NCI-H1694 (cell line): Measurements from ENCODE around the gene FOXN3.
"Not testable (repeated sequence)": the region's sequence is repeated elsewhere in the genome, so short reads cannot be mapped to it uniquely, and the experiment has no call there.

ENCODE experiments used
- DNase-seq: peaks from one replicate; lab custom pipeline; 2025; lab: John Stamatoyannopoulos, UW

FOXN3 gene

DNA sequence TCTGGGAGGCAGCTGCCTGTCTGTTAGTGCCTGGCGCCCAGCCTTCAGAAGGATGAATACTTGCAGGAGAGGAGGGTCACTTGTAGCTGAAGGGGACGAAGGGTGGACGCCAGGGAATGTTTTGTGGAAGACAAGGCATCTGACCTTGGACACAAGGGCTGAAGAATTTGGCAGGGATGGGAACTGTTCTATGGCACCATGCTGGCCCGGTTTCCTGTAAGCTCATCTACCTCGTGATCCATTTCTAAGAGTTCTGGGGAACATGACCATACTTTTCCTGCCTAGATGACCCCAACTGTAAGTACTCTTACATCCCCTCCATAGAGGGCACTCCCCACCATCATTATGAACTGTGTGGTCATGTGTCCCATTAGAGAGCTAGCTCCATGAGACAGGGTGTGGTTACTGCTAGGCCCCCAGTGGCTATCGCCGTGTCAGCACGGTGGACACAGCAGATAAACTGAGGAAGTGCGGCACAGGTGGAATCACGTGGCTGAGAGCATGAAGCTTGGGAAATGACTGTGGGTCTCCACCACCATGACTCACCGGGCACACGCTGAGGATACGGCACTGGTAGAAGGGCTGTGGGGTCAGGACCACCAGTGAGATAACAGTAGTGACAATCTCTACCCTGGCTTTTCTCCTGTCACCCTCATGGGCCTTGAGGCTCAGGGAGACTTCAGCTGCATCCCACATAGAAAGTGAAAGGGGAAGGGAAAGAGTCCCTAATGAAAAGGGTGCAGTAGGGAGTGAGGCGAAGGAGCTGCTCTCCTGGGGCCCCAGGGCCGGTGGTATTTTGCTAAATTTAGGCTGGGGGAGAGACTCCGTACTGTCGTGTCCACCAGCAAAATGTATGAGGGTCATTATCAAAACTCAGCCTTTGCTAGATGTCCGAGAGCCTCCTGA is 252.6 kb downstream of the FOXN3 start:
- no peak for DNase-seq

- DNase-seq = no peak
Measured at GRCh38 chr14:89163031-89163636, 253.9 kb downstream of the FOXN3 start.

DNA sequence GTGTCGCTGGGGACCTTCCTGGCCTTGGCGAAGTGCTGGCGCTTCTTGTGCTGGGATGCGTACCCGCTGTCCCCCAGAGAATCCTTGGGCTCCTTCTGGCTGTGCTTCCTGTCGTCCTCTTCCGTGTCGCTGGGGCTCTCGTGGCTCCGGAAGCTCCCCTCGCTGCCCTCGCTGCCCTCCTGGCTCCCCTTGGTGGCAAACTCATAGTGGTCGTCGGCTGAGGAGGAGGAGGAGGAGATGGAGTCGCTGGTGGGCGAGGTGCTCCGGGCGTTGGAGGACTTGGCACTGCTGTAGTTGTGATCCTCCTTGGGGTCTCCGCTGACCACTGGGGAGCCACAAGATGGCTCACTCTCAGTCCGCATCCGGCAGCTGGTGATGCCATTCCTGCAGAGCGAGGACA is 254.4 kb downstream of the FOXN3 start:
- no peak for DNase-seq

GRCh38 chr14:89160437-89160836 is 256.6 kb downstream of the FOXN3 start:
- DNase-seq = no peak

GRCh38 chr14:89158701-89159100 is 258.3 kb downstream of the FOXN3 start:
- DNase-seq = no peak

DNA sequence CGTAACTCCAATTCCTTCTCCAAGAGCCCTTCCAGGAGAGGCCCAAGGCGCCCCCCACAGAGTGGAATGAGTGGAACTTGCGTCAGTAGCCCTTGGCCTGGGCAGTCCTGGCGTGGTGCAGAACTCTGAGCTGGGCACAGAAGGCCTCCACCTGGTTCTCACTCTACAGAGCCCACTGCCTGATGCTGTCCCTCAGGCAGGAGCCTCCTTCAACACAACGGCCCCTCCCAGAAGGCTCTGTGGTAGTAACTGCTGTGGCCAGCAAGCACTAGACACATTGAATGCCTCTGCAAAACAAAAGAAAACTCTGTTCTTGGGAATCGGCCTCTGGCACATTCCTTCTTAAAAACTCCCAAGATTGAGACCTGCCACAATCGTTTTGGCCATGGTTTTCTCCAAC is 258.9 kb downstream of the FOXN3 start:
- DNase-seq = not testable (repeated sequence)

DNA sequence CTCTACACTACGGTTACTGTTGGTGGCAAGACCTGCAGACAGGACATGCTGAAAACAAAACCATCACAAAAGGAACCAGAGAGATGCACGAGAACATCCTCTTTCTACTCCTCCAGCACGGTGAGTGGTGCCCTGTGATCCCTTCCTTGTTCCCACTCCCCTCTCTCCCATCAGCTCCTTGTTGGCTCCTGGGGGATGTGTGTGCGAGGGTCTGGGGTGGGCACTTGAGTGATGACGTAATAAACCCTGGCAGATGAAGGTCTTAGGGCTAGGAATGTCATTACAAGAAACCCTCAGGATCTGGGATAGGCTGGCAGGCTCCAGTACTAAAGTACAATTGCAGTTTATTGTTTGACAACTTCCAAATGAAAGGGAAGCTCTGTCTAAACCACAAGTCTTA is 261.5 kb downstream of the FOXN3 start:
- DNase-seq = no peak

DNA sequence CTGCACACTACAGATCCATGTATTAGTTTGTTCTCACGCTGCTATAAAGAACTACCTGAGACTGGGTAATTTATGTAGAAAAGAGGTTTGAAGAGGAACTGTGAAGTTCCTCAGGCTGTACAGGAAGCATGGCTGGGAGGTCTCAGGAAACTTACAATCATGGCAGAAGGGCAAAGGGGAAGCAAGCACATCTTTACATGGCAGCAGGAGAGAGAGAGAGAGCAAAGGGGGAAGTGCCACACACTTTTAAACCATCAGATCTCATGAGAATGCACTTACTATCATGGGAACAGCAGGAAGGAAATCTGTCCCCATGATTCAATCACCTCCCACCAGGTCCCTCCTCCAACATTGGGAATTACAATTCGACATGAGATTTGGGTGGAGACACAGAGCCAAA is 265.3 kb downstream of the FOXN3 start:
- not testable (repeated sequence) for DNase-seq

DNA sequence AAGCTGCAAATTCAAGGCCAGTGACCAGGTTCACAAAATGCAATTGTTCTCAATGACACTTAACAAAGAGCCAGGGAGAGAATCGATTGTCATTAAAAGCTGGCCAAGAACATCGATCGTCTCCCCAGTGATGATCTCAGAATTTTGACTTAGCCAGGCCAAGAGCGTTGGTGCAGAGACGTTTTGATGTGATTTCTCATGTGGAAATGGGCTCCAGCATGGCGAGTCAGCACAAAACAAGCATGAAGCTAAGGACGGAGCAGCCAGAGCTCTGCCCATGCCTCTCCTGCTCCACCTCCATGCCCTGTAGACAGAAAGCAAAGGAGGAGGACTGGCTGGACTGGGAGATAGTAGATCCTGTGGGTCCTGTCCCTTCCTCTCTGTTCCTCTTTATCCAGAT is 270.8 kb downstream of the FOXN3 start:
- no peak for DNase-seq

DNA sequence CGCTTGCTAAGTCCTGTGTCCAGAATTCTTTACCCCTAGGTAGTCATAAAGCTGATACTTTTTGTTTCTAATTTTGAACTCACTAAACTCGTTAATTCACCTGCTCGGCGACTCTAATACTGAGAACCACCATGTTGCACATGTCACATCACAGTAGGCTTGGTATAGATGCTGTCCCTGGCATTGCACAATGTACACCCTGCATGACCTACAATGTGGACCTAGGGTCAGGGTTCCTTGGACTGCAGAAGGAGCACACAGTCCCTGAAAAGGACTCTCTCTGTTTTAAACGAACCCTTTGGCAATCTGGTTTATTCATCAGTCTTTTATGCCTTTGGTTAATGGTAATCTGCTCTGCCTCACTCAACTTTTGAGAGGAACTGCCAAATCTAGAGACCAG is 272.4 kb downstream of the FOXN3 start:
- no peak for DNase-seq

DNA sequence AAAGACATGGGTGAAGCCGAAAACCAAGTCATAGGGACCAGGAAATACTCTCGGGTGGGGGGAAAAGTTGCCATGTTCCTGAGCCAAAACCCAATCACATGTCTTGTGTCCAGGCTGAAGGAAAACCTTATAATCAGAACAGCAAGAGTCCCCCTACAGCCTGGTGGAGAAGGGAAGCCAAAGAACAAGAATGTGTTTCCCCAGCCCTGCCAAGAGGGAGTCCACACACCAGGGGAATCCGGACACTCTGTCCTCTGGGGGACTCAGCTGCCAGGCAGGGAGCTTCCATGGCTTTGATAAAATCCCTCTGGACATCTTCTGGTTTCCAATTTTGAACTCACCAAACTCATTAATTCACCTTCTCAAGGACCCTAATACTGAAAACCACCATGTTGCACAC is 273.0 kb downstream of the FOXN3 start:
- DNase-seq = no peak

- no peak for DNase-seq
Measured at GRCh38 chr14:89143595-89143994, 273.4 kb downstream of the FOXN3 start.

DNA sequence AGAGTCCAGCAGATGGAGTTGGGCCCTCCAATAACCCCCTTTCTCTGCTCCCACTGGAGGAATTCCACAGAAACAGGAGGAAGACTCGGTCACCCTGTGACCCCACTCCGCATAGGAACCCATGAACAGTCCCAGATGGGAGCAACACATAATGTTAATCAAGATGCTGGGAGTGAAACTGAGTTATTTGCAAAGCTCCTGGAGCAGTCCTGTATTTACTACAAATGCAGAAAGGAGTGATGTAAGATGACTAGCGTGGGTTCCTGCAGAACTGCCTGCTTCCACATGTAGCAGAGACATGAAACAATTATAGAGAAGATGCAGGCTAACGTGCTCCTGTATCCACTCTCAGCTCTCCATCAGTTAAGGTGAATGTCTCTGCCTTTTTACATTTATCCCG is 274.7 kb downstream of the FOXN3 start:
- no peak for DNase-seq

DNA sequence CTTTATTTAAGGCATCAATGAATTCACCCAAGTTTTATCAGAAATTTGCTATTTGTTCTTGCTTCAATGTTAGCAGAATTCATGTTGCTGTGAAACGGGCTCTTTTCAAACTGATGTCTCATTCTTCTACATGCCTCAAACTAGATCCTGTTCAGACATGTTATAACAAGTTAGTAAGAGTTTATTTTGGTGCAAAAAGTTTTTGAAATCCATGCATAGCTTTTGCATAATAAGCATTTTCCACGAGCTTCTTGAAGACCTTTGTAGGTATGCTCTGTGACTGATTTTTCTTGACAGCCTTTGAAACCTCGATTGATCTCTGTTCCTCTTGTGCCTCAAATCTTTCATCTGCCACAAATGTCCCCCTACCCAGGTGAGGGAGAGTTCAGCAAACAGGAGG is 275.2 kb downstream of the FOXN3 start:
- DNase-seq = no peak

DNA sequence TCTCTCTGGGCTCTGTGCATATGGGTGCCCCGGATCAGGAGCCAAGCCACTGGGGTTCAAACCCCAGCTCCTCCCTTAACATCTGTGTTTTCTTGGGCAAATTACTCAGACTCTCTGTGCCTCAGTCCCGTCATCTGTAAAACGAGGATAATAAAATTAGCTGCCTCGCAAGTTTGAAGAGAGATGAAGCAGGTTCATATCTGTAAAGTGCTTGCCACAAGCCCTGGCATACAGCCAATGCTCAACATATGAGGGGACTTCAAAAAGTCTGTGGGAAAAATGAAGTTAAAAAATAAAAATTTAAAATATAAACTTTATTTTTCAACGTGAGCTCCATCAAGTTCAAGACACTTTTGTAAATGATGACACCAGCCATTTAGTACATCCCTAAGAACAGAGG is 276.7 kb downstream of the FOXN3 start:
- DNase-seq = no peak

GRCh38 chr14:89139404-89140247 is 277.4 kb downstream of the FOXN3 start:
- DNase-seq = no peak

GRCh38 chr14:89138846-89139245 is 278.2 kb downstream of the FOXN3 start:
- DNase-seq = no peak

DNA sequence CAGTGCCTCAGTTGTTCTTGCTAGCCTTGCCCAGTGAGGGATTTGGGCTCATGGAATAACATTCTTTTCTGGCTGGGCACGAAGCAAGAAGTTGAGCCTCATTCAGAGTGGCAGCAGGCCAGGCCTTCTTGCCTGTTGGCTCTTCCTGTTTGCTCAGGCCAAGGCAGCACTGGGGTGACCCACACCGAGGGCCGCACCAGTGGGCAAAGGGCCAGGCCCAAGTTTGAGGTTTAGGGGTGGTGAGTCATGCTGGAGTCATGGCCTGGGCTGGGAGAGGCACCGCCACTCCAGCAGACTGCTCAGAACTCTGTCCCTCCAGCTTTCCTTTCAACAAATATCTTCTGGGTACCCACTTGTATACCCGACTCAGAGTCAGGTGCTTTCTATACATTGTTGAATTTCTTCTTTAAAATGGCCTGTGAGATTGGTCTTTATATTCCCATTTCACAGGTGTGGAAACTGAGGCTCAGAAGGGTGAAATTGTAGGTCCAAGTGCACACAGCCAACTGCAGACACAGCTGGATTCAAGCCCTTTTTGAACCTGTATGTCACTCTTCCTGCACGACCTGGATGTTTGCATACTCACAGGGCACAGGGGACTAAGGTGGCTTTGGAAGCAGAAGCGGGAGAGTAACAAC is 279.4 kb downstream of the FOXN3 start:
- no peak for DNase-seq

- DNase-seq = no peak
Measured at GRCh38 chr14:89136587-89136986, 280.4 kb downstream of the FOXN3 start.

DNA sequence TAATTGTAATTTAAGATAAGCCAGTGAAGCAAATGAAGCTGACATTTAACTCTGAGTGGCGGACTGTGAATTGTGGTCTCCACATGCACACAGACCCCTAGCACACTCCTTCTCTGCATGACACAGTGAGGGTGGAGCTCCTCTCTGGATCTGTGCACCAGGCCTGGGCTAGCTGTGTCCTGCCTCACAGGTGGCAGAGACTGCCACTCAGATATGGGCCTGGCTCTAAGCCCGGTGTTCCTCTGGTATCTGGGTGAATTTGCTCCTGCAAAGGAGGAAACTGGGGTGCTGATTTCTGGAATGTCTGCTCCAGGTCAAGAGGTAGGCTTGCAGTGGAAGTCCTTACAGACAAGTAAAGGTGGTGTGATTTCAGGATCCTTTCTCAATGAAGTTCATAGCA is 282.4 kb downstream of the FOXN3 start:
- DNase-seq = no peak

DNA sequence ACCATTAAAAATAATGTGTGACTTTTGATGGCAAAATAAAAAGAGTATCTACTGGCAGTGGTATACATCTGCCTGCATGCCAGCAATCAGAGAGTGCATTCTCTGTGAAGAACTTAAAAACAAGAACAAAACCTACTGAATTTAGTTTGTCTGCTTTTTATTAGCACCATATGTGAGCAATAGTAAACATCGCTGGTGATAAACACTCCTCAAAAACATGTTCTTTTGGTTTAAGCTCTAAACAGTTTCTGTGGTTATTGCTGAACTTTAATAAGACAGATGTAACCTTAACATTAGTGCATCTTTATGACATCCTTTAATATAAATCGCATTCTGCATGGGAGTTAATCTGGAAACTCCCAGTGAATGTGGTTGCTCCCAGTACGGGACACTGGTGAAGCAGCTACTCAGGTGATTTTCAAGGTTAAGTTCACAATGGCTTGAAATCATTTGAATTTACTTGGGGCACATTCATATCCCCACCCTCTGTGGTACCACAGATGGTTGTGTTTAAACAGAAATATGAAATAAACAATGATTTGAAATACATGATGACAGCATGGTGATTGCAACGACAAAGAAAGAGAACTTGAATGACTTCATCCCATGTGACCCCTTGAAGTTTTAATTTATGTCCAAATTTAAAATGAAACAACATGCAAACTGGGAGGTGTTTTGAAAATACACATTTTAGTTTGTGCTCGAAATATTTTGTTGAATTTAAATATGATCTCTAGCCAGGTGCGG is 285.9 kb downstream of the FOXN3 start:
- DNase-seq = no peak

- no peak for DNase-seq
Measured at GRCh38 chr14:89129570-89129969, 287.5 kb downstream of the FOXN3 start.
